Fibroblast of lung (primary cell): Measurements from ENCODE around the gene AIMP1.

ENCODE experiments used
- CTCF ChIP-seq, 2 donors: IDR thresholded peaks in 1 of 2; conservative IDR thresholded peaks in 1 of 2; 1 replicate in 1 of 2; 2 replicates in 1 of 2; pipeline ENCODE4 v1.5.1; 2011 to 2012; ENCODE audit warnings: low read length in 2 of 2, control low read depth in 1 of 2, inconsistent platforms in 1 of 2, low read depth in 1 of 2, mild to moderate bottlenecking in 1 of 2
- EZH2 ChIP-seq: IDR thresholded peaks from 2 replicates; pipeline ENCODE4 v1.5.1; 2012; ENCODE audit warnings: low read length, control low read depth, mild to moderate bottlenecking; ENCODE audit errors: missing control alignments

- TF ChIP-seq CTCF (conservative IDR thresholded peaks at IDR 0.05 in 1 of 2, IDR thresholded peaks at IDR 0.05 in 1 of 2; ENCODE audit: low read depth in 1 of 2, low read length in 2 of 2) (no peak), EZH2 (no peak)
Measured at GRCh38 chr4:106291678-106292077, 24.7 kb upstream of the AIMP1 start.
